HepG2 (cell line): ENCODE data around the gene STC2. TPM values are rescaled to one million over a fixed set of nuclear protein-coding genes. Genes with fewer than 3 reads are reported as not detected.
A peak's percentile ranks its signal among the peaks of the same experiment; 100 is the strongest.

ENCODE experiments used
- CBX5 ChIP-seq: sonication (generic); formaldehyde crosslinking; IDR thresholded peaks from 2 replicates; pipeline ENCODE4 v1.4.0; 2020; ENCODE audit warnings: missing genetic modification reagents, borderline replicate concordance
- E2F2 ChIP-seq: sonication (generic); formaldehyde crosslinking; IDR thresholded peaks from 2 replicates; pipeline ENCODE4 v1.4.0; 2020; ENCODE audit warnings: missing genetic modification reagents, borderline replicate concordance
- GMEB2 ChIP-seq: IDR thresholded peaks from 2 replicates; pipeline ENCODE4 v1.6.1; 2016; ENCODE audit warnings: missing biosample characterization, missing genetic modification reagents, low read depth
- IKZF1 ChIP-seq: fragments of 450-650 bp; IDR thresholded peaks from 2 replicates; pipeline ENCODE4 v1.7.1; 2016
- MAF1 ChIP-seq: sonication (generic); formaldehyde crosslinking; IDR thresholded peaks from 2 replicates; pipeline ENCODE4 v1.5.0; 2020; ENCODE audit warnings: missing genetic modification reagents, borderline replicate concordance
- MLLT10 ChIP-seq: sonication (generic); formaldehyde crosslinking; IDR thresholded peaks from 2 replicates; pipeline ENCODE4 v1.4.0; 2020; ENCODE audit warnings: missing genetic modification reagents
- MZF1 ChIP-seq: sonication (generic); formaldehyde crosslinking; IDR thresholded peaks from 2 replicates; pipeline ENCODE4 v1.8.1; 2023; ENCODE audit warnings: mild to moderate bottlenecking, missing genetic modification reagents, borderline replicate concordance
- RAD21 ChIP-seq: fragments of 450-650 bp; formaldehyde crosslinking; IDR thresholded peaks from 2 replicates; pipeline ENCODE4 v1.5.0; 2020; ENCODE audit warnings: mild to moderate bottlenecking
- SIN3B ChIP-seq: fragments of 150-350 bp; IDR thresholded peaks from 2 replicates; pipeline ENCODE4 v1.6.1; 2014; ENCODE audit warnings: low read length
- SNAPC5 ChIP-seq: sonication (generic); formaldehyde crosslinking; IDR thresholded peaks from 2 replicates; pipeline ENCODE4 v1.8.1; 2023; ENCODE audit warnings: mild to moderate bottlenecking, missing genetic modification reagents, borderline replicate concordance
- SOX6 ChIP-seq, 2 experiments: fragments of 450-650 bp in 1 of 2; sonication (generic) in 1 of 2; formaldehyde crosslinking in 1 of 2; IDR thresholded peaks; 2 replicates each; pipeline versions ENCODE4 v1.4.0 to v1.6.1; 2017 to 2020; ENCODE audit warnings: antibody characterized with exemption in 1 of 2, mild to moderate bottlenecking in 1 of 2, missing genetic modification reagents in 1 of 2
- TAF1 ChIP-seq: sonication (generic); formaldehyde crosslinking; IDR thresholded peaks from 2 replicates; pipeline ENCODE4 v1.4.0; 2020; ENCODE audit warnings: missing genetic modification reagents
- TAF15 ChIP-seq: fragments of 200-400 bp; formaldehyde crosslinking; IDR thresholded peaks from one replicate; pipeline ENCODE4 v1.6.1; 2018; ENCODE audit warnings: mild to moderate bottlenecking, low read depth, low read length; ENCODE audit not compliant: poor library complexity, severe bottlenecking
- XBP1 ChIP-seq: sonication (generic); formaldehyde crosslinking; IDR thresholded peaks from 2 replicates; pipeline ENCODE4 v1.5.0; 2020; ENCODE audit warnings: missing genetic modification reagents
- ZBTB21 ChIP-seq: sonication (generic); formaldehyde crosslinking; IDR thresholded peaks from 2 replicates; pipeline ENCODE4 v1.4.0; 2020; ENCODE audit warnings: missing genetic modification reagents
- ZBTB25 ChIP-seq: IDR thresholded peaks from 2 replicates; pipeline ENCODE4 v1.6.1; 2018; ENCODE audit warnings: missing genetic modification reagents
- ZNF234 ChIP-seq: sonication (generic); formaldehyde crosslinking; conservative IDR thresholded peaks from 2 replicates; pipeline ENCODE4 v1.5.1; 2020; ENCODE audit warnings: mild to moderate bottlenecking, missing genetic modification reagents
- ZNF280D ChIP-seq: sonication (generic); formaldehyde crosslinking; IDR thresholded peaks from 2 replicates; pipeline ENCODE4 v1.5.1; 2020; ENCODE audit warnings: mild to moderate bottlenecking, missing genetic modification reagents
- ZNF484 ChIP-seq: sonication (generic); formaldehyde crosslinking; IDR thresholded peaks from 2 replicates; pipeline ENCODE4 v1.5.1; 2020; ENCODE audit warnings: mild to moderate bottlenecking, low read depth, missing genetic modification reagents, borderline replicate concordance
- ZNF737 ChIP-seq: sonication (generic); formaldehyde crosslinking; IDR thresholded peaks from 2 replicates; pipeline ENCODE4 v1.5.0; 2020; ENCODE audit warnings: missing genetic modification reagents, mild to moderate bottlenecking, borderline replicate concordance
- ZNF776 ChIP-seq: sonication (generic); formaldehyde crosslinking; IDR thresholded peaks from 2 replicates; pipeline ENCODE4 v1.4.0; 2020; ENCODE audit warnings: mild to moderate bottlenecking, missing genetic modification reagents
- ZNF83 ChIP-seq: sonication (generic); formaldehyde crosslinking; IDR thresholded peaks from 2 replicates; pipeline ENCODE4 v1.4.0; 2020; ENCODE audit warnings: missing genetic modification reagents, mild to moderate bottlenecking, borderline replicate concordance
- ZSCAN20 ChIP-seq: sonication (generic); formaldehyde crosslinking; IDR thresholded peaks from 2 replicates; pipeline ENCODE4 v1.4.0; 2020; ENCODE audit warnings: missing genetic modification reagents, mild to moderate bottlenecking, borderline replicate concordance
- polyA plus RNA-seq, 8 experiments: library from polyadenylated mRNA; depleted of rRNA in 3 of 8; stranded (reverse) in 7 of 8; unstranded in 1 of 8; fragments of >200 nt; fragmentation: Illumina TruSeq in 4 of 8; extraction: Trizol in 4 of 8; gene quantifications; 2 replicates each; pipeline versions ENCODE4 v1.2.1 to v1.2.3, GENCODE V29; 2011 to 2016; ENCODE audit warnings: low read depth in 4 of 8, missing spikeins in 1 of 8, mixed read lengths in 1 of 8; ENCODE audit not compliant: insufficient read depth in 1 of 8
- total RNA-seq, 5 experiments: library from RNA; depleted of rRNA; stranded (reverse); fragments of >200 nt; fragmentation: Illumina TruSeq; extraction: Trizol; gene quantifications; 2 replicates each; pipeline ENCODE4 v1.2.3, GENCODE V29; 2016; ENCODE audit warnings: low read depth in 1 of 5

STC2 gene
- total and polyA plus RNA-seq, 2 of the 13 experiments (the other 11 are each of a cell fraction or from before 2014, with no cell fraction given) = 27.1 to 69.2 TPM

- no peak for TF ChIP-seq ZNF280D
- no peak for TF ChIP-seq E2F2 (CRISPR knock-in tag)
- no peak for TF ChIP-seq ZNF234 (CRISPR knock-in tag)
- no peak for TF ChIP-seq MZF1 (CRISPR knock-in tag)
- no peak; the same call in 1 of the 2 replicates for TF ChIP-seq CBX5
- TF ChIP-seq MAF1 (CRISPR knock-in tag) = no peak
- TF ChIP-seq RAD21 (CRISPR knock-in tag) = no peak
- no peak for TF ChIP-seq ZNF484
- no peak for TF ChIP-seq MLLT10
- peak; percentile 44 for TF ChIP-seq TAF1 (CRISPR knock-in tag)
- TF ChIP-seq ZNF737 (CRISPR knock-in tag) = no peak
- TF ChIP-seq ZSCAN20 = no peak
- no peak for TF ChIP-seq ZBTB21 (CRISPR knock-in tag)
- no peak for TF ChIP-seq IKZF1
- TF ChIP-seq ZBTB25 (CRISPR knock-in tag) = no peak
- TF ChIP-seq GMEB2 (CRISPR knock-in tag) = no peak
- TF ChIP-seq ZNF83 (CRISPR knock-in tag) = no peak
- no peak for TF ChIP-seq TAF15
- no peak for TF ChIP-seq SOX6 (IDR thresholded peaks at IDR 0.05)
- peak; percentile 58 for TF ChIP-seq SOX6 (CRISPR knock-in tag; IDR thresholded peaks at IDR 0.05)
- no peak for TF ChIP-seq SIN3B
- no peak for TF ChIP-seq SNAPC5 (CRISPR knock-in tag)
- no peak for TF ChIP-seq XBP1 (CRISPR knock-in tag)
- no peak for TF ChIP-seq ZNF776
Measured at GRCh38 chr5:173296737-173297676, 31.2 kb downstream of the STC2 start (continued).
